ENCODE results near the gene KPNB1. TPM values are rescaled to one million over a fixed set of nuclear protein-coding genes. Genes with fewer than 3 reads are reported as not detected.

Gene KPNB1
- total and polyA plus RNA-seq, 10 of the 15 experiments (the other 5 are each of a cell fraction or from before 2014, with no cell fraction given) = 67.8 to 525 (median 246) TPM

- Histone ChIP-seq H3K9me3 (replicated peaks; ENCODE audit: control insufficient read depth, insufficient read depth, low read length) (no peaks in the 10 kb centered on the region), H3K36me3 (ENCODE audit: control insufficient read depth in 2 of 2, insufficient read depth in 2 of 2, low read length in 1 of 2) (no peaks in the 10 kb centered on the region), H4K20me1 (ENCODE audit: control insufficient read depth, insufficient read depth) (no peaks in the 10 kb centered on the region), H3K4me3 (no peak overlapping the region), H3K27me3 (replicated peaks in 1 of 2; ENCODE audit: control insufficient read depth in 2 of 2, insufficient read depth in 2 of 2, low read length in 1 of 2) (peaks cover 1 to 5% of the 10 kb centered on the region in 2 experiments; a peak in 2 of 4 replicates), H3K27ac (ENCODE audit: control insufficient read depth, insufficient read depth) (no peak overlapping the region), H3K4me2 (ENCODE audit: control insufficient read depth, insufficient read depth) (no peak overlapping the region), H2AFZ (ENCODE audit: control insufficient read depth, low read depth, low read length) (no peak overlapping the region), H3K79me2 (ENCODE audit: control insufficient read depth, insufficient read depth, low read length) (no peaks in the 10 kb centered on the region), H3K4me1 (ENCODE audit: control insufficient read depth, insufficient read depth, low read length) (peaks cover 17% of the 10 kb centered on the region), H3K9ac (ENCODE audit: control insufficient read depth, insufficient read depth, low read length) (no peak overlapping the region)
- no TSS peak for BruUV-seq (replicated peaks)
- SMC1A ChIA-PET (ENCODE audit: uncharacterized antibody, unreplicated experiment) = interaction anchor here (0.8 kb wide), 1 partner anchor 17 kb away, joined by 3 read pairs; no protein-coding TSS in a partner anchor
- no peak for FAIRE-seq
- DNase-seq (ENCODE audit: low read depth, low spot score) = no peak
- intact Hi-C loops (cut with micrococcal nuclease; ENCODE audit: unreplicated experiment) (no loop called here), in situ Hi-C loops (cut with MboI) (no loop called here)
- no peak for ATAC-seq
- CTCF ChIA-PET = interaction anchor here (0.6 to 0.9 kb wide), 3 partner anchors 11 to 52 kb away, joined by 3 to 4 read pairs (median 3); no protein-coding TSS in a partner anchor
- POLR2A ChIA-PET = interaction anchor here (1.1 kb wide), 1 partner anchor 10 kb away, joined by 4 read pairs; no protein-coding TSS in a partner anchor
- RAD21 ChIA-PET (ENCODE audit: unreplicated experiment) = interaction anchor here (0.9 kb wide), 1 partner anchor 28 kb away, joined by 3 read pairs; no protein-coding TSS in a partner anchor
- 46% methylated on average over 6 of the region's 13 CpGs for WGBS (ENCODE audit: insufficient coverage, insufficient replicate concordance, low lambda C conversion rate, missing lambda C conversion rate)
- TF ChIP-seq MYC (IDR thresholded peaks at IDR 0.05; ENCODE audit: insufficient read depth, insufficient read length, insufficient replicate concordance, low read length, severe bottlenecking) (no peak), POLR2AphosphoS5 (IDR thresholded peaks at IDR 0.05; ENCODE audit: low read length) (no peak), KDM1A (IDR thresholded peaks at IDR 0.05; ENCODE audit: borderline replicate concordance) (no peak), MTA2 (IDR thresholded peaks at IDR 0.05; ENCODE audit: low read depth) (no peak), CTCF (IDR thresholded peaks at IDR 0.05 in 2 of 3, conservative IDR thresholded peaks at IDR 0.05 in 1 of 3; ENCODE audit: control insufficient read depth in 2 of 3, extremely low read depth in 1 of 3, insufficient read depth in 1 of 3, low read depth in 3 of 3, low read length in 3 of 3) (peak in 2 of 3 experiments; percentile 16 to 26; a peak in 1 of 6 replicates), CEBPB (IDR thresholded peaks at IDR 0.05; ENCODE audit: borderline replicate concordance in 1 of 2, low read depth in 2 of 2, low read length in 2 of 2) (no peak), CHD1 (IDR thresholded peaks at IDR 0.05; ENCODE audit: low read depth, low read length) (no peak), KAT2A (conservative IDR thresholded peaks at IDR 0.05; ENCODE audit: control insufficient read depth, low read depth, low read length) (no peak), RAD51 (IDR thresholded peaks at IDR 0.05) (no peak), CEBPZ (IDR thresholded peaks at IDR 0.05; ENCODE audit: low read depth, low read length) (no peak), REST (IDR thresholded peaks at IDR 0.05; ENCODE audit: low read depth, low read length) (peak; percentile 54; the same call in 1 of the 2 replicates)
These were observed 75.9 kb downstream of the KPNB1 start for GRCh38 chr17:47725446-47726111.

All from GM12878 (cell line).